GM19452 (cell line): Measurements from ENCODE around the gene EXOSC2.

Experiments
- ATAC-seq: cut with Tn5 transposase; IDR thresholded peaks from one replicate; pipeline ENCODE4 v1.9.1; 2021; ENCODE audit not compliant: unreplicated experiment

The EXOSC2 gene, protein sequence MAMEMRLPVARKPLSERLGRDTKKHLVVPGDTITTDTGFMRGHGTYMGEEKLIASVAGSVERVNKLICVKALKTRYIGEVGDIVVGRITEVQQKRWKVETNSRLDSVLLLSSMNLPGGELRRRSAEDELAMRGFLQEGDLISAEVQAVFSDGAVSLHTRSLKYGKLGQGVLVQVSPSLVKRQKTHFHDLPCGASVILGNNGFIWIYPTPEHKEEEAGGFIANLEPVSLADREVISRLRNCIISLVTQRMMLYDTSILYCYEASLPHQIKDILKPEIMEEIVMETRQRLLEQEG

DNA sequence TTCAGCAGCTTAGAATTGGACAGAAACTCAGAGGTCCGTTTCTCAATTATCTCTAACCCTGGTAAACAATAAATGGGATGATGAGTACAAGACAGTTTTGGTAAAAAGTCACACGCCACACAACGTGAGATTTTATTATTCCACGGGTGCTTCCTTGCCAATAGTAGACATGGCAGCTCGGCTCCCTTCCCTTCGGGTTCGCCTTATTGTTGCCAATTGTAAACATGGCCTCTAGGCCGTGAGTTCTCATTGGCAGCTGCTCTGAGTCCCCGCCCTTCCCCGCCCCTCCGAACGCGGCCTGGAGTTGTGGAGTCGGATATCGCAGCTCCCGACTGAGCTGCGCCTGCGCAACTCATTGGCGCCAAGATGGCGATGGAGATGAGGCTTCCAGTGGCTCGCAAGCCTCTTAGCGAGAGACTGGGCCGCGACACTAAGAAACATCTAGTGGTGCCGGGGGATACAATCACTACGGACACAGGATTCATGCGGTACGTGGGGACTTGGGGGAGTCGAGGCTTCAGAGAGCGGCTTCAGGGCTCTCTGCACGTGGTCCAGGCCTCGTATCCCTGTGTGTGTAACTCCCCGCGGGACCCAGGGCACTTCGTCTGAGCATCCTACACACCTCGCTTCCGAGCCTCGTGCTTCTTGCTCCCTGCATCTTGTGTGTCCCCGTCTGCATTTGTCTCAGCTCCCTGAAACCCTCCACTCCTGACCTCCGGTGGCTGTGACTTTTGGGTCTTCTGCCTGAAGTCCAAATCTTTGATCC lies at the start of gene EXOSC2:
TSS of gene EXOSC2 (plus strand) at position 355 of the 766 bp plus-strand sequence. CDS start at position 367, 12 bp downstream.
- peak; percentile 94 for ATAC-seq

DNA sequence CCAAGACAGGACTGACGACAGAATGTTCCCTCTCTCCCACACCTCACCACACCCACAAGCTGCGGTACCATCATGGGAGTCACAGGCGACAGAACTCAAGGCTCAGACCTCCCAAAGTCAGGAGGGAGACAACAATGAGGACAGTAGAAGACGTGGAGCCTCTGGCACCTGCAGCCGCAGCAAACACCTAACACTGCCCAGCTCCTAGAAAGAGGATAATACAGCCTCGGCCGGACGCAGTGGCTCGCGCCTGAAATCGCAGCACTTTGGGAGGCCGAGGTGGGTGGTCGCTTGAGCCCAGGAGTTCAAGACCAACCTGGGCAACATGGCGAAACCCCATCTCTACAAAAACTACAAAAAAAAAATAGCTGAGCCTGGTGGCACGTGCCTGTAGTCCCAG lies 42.4 kb upstream of the EXOSC2 start:
- no peak for ATAC-seq

DNA sequence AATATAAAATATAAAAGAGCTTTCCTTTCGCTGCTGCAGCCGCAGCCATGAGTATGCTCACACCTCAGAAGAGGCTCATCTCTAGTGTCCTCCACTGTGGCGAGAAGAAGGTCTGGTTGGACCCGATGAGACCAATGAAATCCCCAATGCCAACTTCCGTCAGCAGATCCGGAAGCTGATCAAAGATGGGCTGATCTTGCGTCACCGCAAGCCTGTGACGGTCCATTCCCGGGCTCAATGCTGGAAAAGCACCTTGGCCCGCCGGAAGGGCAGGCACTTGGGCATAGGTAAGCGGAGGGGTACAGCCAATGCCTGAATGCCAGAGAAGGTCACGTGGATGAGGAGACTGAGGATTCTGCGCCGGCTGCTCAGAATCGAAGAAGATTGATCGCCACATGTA lies 41.8 kb upstream of the EXOSC2 start:
- no peak for ATAC-seq

DNA sequence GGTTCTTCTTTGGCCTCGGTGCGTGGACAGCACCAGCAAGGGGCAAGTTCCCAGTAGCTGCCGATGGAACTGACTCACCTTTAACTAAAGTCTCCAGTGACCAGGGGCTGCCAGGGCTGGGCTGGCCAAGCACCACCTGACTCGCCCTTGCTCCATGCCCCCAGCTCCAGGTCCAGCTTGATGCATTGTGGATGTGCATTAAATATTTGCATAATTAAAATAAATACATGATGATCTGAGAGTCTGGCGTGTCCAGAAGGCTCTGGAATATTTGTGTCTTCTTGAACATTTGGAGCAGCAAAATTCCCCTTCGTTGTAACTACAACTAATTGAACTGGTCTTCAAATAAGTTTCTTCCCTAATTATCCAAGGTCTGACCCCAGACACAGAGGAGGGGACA lies 38.7 kb upstream of the EXOSC2 start:
- ATAC-seq = no peak

DNA sequence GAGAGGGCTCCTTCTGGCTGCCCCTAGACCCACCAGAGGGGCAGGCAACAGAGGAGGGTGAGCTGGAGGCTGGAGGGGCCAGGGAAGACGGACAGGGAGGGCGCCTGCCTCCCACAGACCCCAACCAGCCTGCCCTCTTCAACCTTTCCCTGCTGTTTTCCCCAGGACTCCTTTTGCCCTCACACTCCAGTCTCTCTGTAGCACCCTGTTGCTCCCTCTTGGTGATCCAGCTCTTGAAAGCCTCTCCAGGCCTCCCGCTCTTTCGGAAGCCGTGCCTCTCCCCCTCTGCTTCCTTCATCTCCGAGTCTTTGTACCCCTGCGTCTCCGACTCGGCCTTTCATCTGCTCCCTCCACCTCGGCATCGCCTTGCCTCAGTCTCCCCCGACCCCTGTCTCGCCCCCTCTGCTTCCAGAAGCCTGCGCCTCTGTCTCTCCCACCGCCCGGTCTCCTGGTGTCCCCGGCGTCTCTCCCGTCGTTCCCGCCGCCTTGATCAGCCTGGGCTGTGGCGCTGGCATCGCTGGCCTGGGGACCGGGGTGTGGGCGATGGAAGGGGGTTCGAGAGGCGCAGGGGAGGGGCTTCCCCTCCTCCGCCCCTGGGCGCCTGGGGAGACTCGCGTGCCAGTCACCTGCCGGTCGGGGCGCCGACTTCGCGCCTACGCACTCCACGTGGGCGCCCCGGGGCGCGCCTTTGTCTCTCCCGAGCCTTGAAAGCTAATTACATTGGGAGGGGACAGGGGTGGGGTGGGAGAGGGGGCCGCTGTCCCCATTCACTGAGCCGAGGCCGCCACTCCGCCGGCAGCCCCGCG lies 34.5 kb upstream of the EXOSC2 start:
- no peak for ATAC-seq

GRCh38 chr9:130659699-130660248 lies 33.8 kb upstream of the EXOSC2 start:
- no peak for ATAC-seq

GRCh38 chr9:130660326-130660682 lies 33.3 kb upstream of the EXOSC2 start:
- ATAC-seq = no peak

DNA sequence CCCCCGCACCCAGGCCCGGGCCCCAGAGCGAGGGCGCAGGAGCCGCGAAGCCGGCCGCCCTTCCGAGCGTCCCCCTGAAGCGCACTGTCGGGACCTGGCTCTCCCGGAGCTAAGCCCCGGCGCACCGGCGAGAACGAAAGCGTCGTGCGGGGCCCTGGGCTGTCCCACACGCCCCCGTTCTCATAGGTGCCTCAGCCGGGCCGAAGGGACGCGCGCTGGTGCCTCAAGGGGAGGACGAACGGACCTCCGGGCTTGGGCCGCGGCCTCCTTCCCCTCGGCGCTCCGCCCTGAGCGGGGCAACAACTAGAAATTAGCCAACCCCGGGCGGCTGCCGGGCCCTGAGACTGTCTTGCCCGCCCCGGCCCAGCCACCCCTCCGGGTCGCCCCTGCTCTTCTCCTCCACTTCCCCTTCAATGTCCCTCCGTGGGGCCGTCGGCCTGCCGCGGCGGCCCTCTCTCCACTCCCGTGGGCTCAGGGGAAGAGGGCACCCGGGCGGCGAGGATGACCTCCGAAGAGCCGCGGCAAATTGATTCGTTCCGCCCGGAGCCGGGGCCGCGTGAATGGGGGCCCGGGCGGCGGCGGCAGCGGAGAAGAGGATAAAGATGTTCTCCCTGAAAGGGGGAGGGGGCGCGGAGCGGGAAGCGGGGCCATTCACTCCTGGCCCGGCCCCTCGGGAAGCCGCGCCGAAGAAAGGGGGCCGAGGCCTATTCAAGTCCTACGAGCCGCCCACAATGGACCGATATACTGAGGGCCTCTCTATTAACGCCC lies 32.7 kb upstream of the EXOSC2 start:
- ATAC-seq = no peak

GRCh38 chr9:130661451-130662098 lies 32.0 kb upstream of the EXOSC2 start:
- no peak for ATAC-seq

GRCh38 chr9:130662099-130662969 lies 31.2 kb upstream of the EXOSC2 start:
- no peak for ATAC-seq

DNA sequence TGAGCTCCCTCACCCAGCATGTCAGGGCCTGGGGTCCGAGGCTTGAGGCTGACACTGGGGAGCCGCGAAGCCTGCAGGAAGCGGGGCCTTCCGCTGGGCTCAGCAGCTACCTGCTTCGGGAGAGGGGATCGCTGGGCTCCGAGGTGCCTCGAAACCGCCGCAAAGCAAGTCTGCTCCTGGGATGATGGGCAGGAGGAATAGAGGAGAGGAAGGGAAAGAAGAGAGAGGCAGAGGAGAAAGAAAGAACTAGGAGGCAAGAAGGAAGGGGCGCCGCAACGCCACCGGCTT lies 30.7 kb upstream of the EXOSC2 start:
- ATAC-seq = no peak

- ATAC-seq = no peak
Observed at GRCh38 chr9:130663258-130663976, 30.2 kb upstream of the EXOSC2 start.

DNA sequence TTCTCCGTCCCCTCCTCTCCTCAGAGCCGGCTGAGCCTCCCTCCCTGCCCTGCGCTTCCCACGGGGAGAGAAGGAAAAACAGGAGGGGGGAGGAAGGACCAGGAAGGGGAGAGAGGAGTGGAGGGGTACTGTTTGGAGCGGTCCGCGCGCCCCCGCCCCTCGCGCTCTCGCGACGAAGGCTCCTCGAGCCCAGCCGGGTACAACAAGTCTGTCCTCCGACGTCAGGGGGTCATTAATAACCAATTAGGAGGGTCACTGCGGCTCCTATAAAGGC lies 29.7 kb upstream of the EXOSC2 start:
- no peak for ATAC-seq

- no peak for ATAC-seq
Observed at GRCh38 chr9:130664251-130665028, 29.1 kb upstream of the EXOSC2 start, which contains the start of gene PRDM12. PRDM12 (plus strand) TSS chr9:130664594; CDS start chr9:130664654, 60 bp downstream.

DNA sequence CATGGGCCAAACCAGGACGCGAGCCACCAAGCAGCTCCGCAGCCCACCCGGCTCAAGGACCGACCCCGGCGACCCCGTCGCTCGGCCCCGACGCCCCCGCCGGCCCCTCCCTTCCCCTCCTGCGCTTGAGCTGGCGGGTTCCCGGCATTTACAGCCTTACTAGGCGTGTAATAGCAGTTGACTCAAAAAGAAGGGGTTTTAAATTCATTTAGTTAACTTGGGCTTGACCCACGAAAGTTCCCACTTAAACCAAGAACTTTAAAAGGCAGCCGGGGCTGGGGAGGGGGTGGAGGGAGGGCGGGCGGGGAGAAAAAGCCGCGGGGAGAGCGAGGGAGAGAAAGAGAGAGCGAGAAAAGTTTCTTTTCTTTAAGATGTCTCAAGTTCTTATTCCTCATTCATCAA lies 28.6 kb upstream of the EXOSC2 start:
- ATAC-seq = no peak

DNA sequence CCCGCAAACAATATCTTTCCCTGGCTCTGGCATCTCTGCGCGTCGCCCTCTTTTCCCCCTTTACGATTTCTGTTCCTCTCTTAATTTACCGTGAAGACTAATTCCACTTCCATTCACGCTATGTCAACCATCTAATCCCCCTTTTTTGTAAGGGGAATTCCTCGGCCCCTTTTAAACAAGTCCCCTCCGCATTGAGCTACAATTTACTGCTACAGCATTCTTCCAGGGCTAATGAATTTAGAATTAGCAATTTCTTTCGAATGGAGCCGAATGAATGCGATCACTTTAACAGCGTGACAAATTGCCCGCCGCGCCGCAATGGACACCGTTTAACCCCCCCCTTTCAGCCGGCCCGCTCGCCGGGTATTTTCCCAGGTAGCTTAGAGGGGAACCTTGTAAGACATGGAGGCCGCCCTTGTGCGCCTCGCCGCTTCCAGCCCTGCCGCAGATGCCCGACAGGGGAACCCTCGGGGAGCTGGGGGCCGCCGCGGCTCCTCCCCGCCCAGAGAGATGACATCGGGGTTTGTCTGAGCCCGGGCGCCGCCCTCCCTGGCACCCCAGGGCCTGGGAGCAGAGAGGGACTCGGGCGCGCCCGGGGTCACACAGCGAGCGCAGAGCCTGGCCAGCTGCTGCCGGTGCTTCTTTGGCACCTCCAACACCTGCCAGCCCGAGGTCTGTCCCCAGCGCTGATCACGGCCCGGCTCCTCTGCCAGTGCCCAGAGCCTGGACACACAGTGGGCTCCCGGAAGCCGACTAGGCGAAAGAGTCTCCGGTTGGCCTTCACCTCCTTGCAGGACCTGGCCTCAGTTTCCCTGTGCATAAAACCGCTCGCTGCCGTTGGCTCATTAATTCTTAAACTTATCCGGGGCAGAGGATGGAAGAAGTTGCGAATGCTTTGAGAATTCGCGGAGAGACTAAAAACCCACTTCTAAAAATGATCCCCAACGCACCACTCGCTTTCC lies 27.9 kb upstream of the EXOSC2 start:
- no peak for ATAC-seq
